T47D (cell line): ENCODE data around the gene SH3GLB1.

Source experiments
- DNase-seq, 2 experiments: peaks; one replicate each; pipeline versions ENCODE4 v3.0.0 to v3.0.0-alpha.2; 2011 to 2012; ENCODE audit warnings: low read depth in 1 of 2, low spot score in 1 of 2
- JUND ChIP-seq: IDR thresholded peaks from 2 replicates; pipeline ENCODE4 v1.6.1; 2012; ENCODE audit warnings: low read depth
- in situ Hi-C: cut with HindIII; loops from 2 replicates; pipeline ENCODE4 v1.10.0; 2016; ENCODE audit warnings: low sequenced_read_pairs, low pct_unique_long_range_greater_than_20kb

SH3GLB1 gene

DNA sequence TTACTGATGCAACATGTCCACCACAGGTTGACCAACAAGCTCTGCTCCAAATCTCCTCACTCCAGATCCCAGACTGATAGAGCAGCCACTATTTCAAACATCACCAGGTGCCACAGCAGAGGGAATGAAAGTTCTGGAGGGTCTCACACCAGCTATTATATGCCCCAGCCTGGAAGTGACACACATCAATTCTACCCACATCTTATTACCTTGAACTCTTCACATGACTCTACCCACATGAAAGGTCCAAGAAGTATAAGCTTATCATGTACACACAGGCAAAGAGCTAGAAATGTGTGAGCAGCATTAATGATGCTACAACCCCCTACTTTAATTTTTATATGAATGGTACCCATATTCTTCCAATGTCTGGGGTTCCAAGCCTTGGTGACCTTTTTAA lies 64.2 kb downstream of the SH3GLB1 start:
- no peak for DNase-seq
- in situ Hi-C loops = no loop called here
- no peak for TF ChIP-seq JUND

DNA sequence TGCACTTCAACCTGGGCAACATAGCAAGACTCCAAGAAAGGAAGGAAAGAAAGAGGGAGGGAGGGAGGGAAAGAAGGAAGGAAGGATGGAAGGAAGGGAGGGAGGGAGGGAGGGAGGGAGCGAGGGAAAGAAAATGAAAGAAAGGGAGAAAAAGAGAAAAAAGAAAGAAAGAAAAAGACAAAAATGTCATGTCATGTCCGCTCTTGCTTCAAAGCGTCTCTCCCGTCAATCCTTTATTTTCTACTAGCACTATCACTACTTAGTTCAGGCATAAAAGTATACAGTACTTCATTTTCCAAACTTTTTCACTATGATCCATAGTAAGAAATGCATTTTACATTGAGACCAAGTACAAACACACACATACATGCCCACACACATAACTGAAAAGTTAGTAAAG lies 64.7 kb downstream of the SH3GLB1 start:
- no peak for DNase-seq
- in situ Hi-C loops = no loop called here
- TF ChIP-seq JUND = no peak

DNA sequence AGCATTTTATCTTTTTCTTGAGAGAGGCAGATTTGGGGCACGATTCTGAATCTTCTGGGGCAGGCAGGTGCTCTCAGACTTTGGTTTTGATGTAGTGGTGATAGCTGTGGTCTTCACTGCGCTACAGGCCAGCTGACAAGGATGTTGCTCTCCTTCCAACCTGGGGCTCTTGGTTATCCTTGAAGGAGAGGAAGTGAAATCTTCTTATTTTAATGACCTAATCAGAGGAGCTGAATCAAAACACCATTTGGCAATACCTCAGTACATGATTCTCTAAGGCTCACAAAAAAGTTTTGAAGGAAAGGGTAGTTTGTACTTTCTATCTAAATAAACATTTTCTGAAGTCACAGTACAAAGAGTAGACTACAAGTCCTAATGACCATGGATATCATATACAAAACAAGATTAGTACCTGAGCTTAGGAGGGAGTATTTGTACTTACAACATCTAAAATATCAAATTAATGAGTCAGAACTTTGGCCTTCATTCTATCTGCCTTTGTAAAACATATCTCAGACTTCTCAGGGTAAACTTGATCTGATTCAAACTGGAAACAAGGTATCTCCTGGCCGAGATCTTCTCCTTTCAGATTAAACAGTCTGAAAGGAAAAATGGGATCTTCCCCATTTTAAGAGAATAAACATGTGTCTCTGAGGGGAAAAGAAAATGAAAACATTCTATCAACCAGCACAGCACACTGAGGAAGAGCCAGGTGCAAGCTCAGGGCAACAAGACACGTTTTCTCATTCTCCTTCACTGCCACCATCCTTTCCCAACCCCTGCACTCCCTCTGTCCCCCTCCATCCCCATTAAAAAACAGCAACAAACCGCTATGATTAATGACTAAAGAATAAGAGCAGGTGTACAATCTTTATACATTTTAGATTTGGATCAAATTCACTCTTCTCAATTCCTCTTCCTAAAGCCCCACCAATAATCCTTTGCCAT lies 69.2 kb downstream of the SH3GLB1 start:
- in situ Hi-C loops = no loop called here
- no peak for DNase-seq
- TF ChIP-seq JUND = no peak

DNA sequence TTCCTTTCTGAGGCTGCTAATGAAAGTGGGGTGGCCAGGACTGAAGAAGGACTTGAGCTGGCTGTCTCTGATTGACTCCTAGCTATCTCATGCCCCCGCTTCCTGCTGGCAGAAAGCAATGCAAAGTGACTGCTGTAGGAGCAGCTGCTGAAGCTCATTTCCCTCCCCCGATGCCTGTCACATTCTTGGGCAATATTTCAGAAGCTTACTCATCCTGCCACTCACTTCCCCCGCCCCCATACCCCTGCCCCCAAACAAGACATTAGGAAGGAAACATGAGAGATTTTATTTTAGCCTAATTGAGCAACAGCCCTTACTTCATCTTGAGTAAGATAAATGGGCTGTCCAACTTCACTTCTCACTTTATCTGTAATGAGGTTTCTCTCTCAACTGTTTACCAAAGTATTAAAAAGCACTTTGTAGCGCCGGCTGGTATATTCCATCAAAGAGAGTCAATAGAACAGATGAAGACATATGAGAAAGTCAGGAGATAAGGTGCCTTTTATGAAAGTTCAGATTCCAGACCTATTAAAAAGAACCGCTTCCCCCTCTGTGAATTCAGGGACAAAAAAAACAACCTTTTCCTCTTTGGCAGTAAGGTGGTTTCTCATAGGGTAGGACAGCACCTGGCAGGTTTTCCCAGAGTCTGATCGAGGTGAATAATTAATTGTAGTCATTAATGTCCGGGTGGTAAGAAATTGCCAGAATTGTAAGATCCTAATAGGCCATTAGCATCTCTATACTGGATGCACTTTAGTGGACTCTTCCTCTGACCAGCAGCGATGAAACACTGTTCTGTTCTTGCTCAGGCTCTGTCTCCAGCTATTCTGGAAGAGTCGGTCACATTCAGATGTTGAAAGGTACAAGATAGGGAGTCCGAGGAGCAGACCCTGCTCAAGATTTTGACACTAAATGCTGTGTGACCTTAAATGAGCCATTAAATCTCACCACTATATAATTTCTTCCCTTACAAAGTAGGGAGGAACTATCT lies 70.2 kb downstream of the SH3GLB1 start:
- DNase-seq = no peak
- no peak for TF ChIP-seq JUND
- in situ Hi-C loops = no loop called here

DNA sequence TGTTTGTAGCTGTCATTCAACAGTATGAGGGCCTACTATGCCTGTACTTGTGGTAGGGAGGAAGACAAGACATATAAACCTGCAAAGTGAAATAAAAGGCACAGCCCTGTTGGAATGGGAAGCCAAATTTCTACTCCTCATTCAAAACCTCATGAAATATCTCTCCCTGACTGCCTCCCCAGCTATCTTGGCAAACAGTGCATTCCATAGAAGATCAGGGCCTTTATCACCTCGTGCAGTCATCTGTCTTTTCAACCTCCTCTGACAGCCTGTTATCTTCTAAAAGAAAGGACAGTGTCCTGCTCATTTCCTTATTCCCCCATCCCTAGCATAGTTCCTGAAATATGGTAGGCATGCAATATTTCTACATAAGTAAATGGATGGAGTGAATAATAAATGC lies 71.0 kb downstream of the SH3GLB1 start:
- no peak for DNase-seq
- in situ Hi-C loops = no loop called here
- no peak for TF ChIP-seq JUND

- no peak for TF ChIP-seq JUND
- in situ Hi-C loops = no loop called here
- DNase-seq = no peak
These were observed 71.7 kb downstream of the SH3GLB1 start for GRCh38 chr1:86776108-86776507.

- TF ChIP-seq JUND = no peak
- in situ Hi-C loops = no loop called here
- DNase-seq = no peak
These were observed 74.3 kb downstream of the SH3GLB1 start for GRCh38 chr1:86778569-86779239.

DNA sequence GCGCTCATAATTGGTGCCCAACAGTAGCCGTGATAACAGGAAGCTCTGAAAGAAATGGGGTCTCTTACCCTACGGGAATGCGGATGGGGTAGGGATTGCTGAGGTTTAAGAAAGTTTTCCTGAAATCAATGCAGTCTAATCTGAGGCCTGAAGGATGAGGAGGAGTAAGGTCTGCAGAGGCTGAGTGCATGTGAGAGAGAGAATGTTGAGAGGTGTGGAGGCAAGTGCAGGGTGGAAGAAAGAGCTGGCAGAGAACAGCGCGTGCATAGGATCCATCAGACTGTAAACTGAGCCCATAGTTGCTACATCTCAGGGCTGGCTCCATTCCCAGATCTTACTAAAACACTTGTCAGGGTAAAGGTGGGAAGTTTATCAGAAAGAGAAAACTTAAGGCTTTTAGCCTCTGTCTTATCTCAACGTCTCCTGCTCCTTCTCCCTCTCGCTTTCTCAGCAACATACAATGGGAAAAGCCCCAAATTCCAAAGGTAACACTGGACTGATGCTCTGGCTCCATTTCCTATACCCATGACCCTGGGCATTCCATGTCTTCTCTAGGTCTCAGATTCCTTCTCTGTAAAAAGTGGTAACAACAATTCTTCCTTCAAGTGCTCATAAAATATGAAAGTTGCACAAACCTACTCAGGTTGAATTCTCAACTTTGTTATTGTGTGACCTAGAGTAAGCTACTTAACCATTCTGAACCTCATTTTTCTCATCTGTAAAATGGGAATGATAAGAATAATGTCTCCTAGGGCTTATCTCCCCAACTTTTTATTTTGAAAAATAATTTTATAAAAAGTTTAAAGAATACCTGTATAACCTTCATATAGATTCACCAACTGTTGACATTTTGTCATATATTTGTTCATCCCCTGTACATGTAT lies 75.2 kb downstream of the SH3GLB1 start:
- in situ Hi-C loops = no loop called here
- DNase-seq = no peak
- TF ChIP-seq JUND = no peak

DNA sequence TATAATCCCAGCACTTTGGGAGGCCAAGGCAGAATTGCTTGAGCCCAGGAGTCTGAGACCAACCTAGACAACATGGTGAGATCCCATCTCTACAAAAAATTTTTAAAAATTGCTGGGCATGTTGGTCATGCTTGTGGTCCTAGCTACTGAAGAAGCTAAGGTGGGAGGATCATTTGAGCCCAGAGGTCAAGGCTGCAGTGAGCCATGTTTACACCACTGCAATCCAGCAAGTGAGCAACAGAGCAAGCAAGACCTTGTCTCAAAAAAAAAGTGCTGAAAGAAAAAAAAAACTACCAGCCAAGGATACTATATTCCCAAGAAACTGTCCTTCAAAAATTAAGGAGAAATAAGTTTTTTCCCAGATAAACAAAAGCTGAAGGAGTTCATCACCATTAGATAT lies 78.1 kb downstream of the SH3GLB1 start:
- DNase-seq = no peak
- in situ Hi-C loops = no loop called here
- TF ChIP-seq JUND = no peak

DNA sequence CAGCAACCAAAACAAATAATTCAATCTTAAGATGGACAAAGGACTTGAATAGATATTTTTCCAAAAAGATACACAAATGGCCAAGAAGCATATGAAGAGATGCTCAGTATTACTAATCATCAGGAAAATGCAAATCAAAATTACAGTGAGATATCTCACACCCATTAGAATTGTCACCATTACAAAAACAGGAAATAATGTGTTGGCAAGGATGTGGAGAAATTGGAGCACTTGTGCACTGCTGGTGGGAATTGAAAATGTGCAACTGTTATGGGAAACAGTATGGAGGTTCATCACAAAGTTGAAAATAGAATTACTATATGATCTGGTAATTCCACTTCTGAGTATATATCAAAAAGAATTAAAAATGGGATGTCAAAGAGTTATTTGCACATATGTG lies 83.2 kb downstream of the SH3GLB1 start:
- TF ChIP-seq JUND = no peak
- DNase-seq = no peak
- in situ Hi-C loops = no loop called here

- no peak for TF ChIP-seq JUND
- no peak for DNase-seq
- in situ Hi-C loops = no loop called here
These were observed 84.2 kb downstream of the SH3GLB1 start for GRCh38 chr1:86788300-86789206.
